Liver (tissue), 3 donors: Measurements from ENCODE around the gene MRC2.

Source experiments
- ATF3 ChIP-seq: IDR thresholded peaks from 2 replicates; pipeline ENCODE4 v1.6.1; 2016; ENCODE audit warnings: antibody characterized with exemption
- JUND ChIP-seq, 2 donors: IDR thresholded peaks; 2 replicates each; pipeline ENCODE4 v1.6.1; 2016; ENCODE audit warnings: antibody characterized with exemption in 2 of 2
- RAD21 ChIP-seq, 2 donors: IDR thresholded peaks; 2 replicates each; pipeline ENCODE4 v1.6.1; 2016; ENCODE audit warnings: antibody characterized with exemption in 2 of 2, mild to moderate bottlenecking in 2 of 2
- TF ChIP-seq, protein P1 (sequence below): fragments of 150-350 bp; IDR thresholded peaks from 2 replicates; pipeline ENCODE4 v1.5.1; 2017; ENCODE audit warnings: improper control_type of control experiment, low read depth, low read length; ENCODE audit not compliant: missing input control
- TF ChIP-seq, protein P2 (sequence below): IDR thresholded peaks from 2 replicates; pipeline ENCODE4 v1.6.1; 2016; ENCODE audit warnings: antibody characterized with exemption
- donor health status: healthy.
- donor health status: healthy.

- TF ChIP-seq, protein P1, sequence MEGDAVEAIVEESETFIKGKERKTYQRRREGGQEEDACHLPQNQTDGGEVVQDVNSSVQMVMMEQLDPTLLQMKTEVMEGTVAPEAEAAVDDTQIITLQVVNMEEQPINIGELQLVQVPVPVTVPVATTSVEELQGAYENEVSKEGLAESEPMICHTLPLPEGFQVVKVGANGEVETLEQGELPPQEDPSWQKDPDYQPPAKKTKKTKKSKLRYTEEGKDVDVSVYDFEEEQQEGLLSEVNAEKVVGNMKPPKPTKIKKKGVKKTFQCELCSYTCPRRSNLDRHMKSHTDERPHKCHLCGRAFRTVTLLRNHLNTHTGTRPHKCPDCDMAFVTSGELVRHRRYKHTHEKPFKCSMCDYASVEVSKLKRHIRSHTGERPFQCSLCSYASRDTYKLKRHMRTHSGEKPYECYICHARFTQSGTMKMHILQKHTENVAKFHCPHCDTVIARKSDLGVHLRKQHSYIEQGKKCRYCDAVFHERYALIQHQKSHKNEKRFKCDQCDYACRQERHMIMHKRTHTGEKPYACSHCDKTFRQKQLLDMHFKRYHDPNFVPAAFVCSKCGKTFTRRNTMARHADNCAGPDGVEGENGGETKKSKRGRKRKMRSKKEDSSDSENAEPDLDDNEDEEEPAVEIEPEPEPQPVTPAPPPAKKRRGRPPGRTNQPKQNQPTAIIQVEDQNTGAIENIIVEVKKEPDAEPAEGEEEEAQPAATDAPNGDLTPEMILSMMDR, result no peak
- TF ChIP-seq JUND (IDR thresholded peaks at IDR 0.05), result no peak
- no peak for TF ChIP-seq ATF3
- TF ChIP-seq RAD21 (IDR thresholded peaks at IDR 0.05), result no peak
- TF ChIP-seq, protein P2, sequence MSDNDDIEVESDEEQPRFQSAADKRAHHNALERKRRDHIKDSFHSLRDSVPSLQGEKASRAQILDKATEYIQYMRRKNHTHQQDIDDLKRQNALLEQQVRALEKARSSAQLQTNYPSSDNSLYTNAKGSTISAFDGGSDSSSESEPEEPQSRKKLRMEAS, result no peak
Measured at GRCh38 chr17:62653826-62654761, 26.6 kb downstream of the MRC2 start.
